IMR-90 (cell line): ENCODE data around the gene OPHN1. TPM values are rescaled to one million over a fixed set of nuclear protein-coding genes. Genes with fewer than 3 reads are reported as not detected.

Experiments used
- ATAC-seq: fragments of 200-7000 bp; cut with Tn5 transposase; 2 replicates; pipeline ENCODE4 v1.9.1; 2020; ENCODE audit warnings: low read depth, mild to moderate bottlenecking, moderate library complexity
- BruUV-seq: library from RNA; stranded (reverse); fragments of 400-500 nt; replicated peaks from 2 replicates; lab custom pipeline; 2021; lab: Mats Ljungman, UMichigan
- CTCF ChIA-PET: fragments of 300-600 bp; formaldehyde crosslinking; extraction: SDS; loops from one replicate; lab custom pipeline; 2021; ENCODE audit warnings: antibody characterized with exemption; lab: Yijun Ruan, JAX
- POLR2A ChIA-PET: fragments of 300-600 bp; sonication (Branson Sonifier 250); formaldehyde crosslinking; loops from one replicate; lab custom pipeline; 2022; ENCODE audit warnings: antibody characterized with exemption; ENCODE audit not compliant: unreplicated experiment; lab: Charles Lee
- DNase-seq: peaks from one replicate; pipeline ENCODE4 v3.0.0; 2013
- H2AFZ ChIP-seq: replicated peaks from 2 replicates; pipeline ENCODE3; 2013; ENCODE audit warnings: low read length, mild to moderate bottlenecking; ENCODE audit not compliant: poor library complexity
- H2AK5ac ChIP-seq: 2 replicates; pipeline ENCODE4 v1.6.1; 2013; ENCODE audit warnings: low read depth, low read length, inconsistent platforms
- H2AK9ac ChIP-seq: replicated peaks from 2 replicates; pipeline ENCODE3; 2013; ENCODE audit warnings: mild to moderate bottlenecking, low read depth, low read length, moderate library complexity; ENCODE audit not compliant: poor library complexity
- H2BK120ac ChIP-seq: 2 replicates; pipeline ENCODE4 v1.6.1; 2013; ENCODE audit warnings: low read depth, low read length, inconsistent platforms
- H2BK15ac ChIP-seq: 3 replicates; pipeline ENCODE4 v1.6.1; 2013; ENCODE audit warnings: low read depth, low read length, inconsistent platforms
- H2BK20ac ChIP-seq: 2 replicates; pipeline ENCODE4 v1.6.1; 2013; ENCODE audit warnings: low read depth, mild to moderate bottlenecking, inconsistent platforms, low read length, moderate library complexity
- H2BK5ac ChIP-seq: 2 replicates; pipeline ENCODE4 v1.6.1; 2013; ENCODE audit warnings: mild to moderate bottlenecking, low read depth, low read length, inconsistent platforms; ENCODE audit not compliant: poor library complexity, severe bottlenecking
- H3K14ac ChIP-seq: replicated peaks from 2 replicates; pipeline ENCODE4 v1.6.1; 2013; ENCODE audit warnings: low read depth, low read length, inconsistent platforms
- H3K18ac ChIP-seq: 2 replicates; pipeline ENCODE4 v1.6.1; 2013; ENCODE audit warnings: low read depth, low read length, control low read depth
- H3K23ac ChIP-seq: 2 replicates; pipeline ENCODE4 v1.6.1; 2013; ENCODE audit warnings: low read depth, low read length, inconsistent platforms
- H3K27ac ChIP-seq: 2 replicates; pipeline ENCODE4 v1.5.1; 2013; ENCODE audit warnings: mild to moderate bottlenecking, control low read depth, low read length; ENCODE audit not compliant: insufficient read depth
- H3K27me3 ChIP-seq: 2 replicates; pipeline ENCODE4 v1.6.1; 2013; ENCODE audit warnings: low read length; ENCODE audit not compliant: control insufficient read depth, insufficient read depth
- H3K36me3 ChIP-seq: 2 replicates; pipeline ENCODE4 v1.6.1; 2013; ENCODE audit warnings: low read length, mixed read lengths; ENCODE audit not compliant: control insufficient read depth, insufficient read depth
- H3K4ac ChIP-seq: 2 replicates; pipeline ENCODE4 v1.6.1; 2013; ENCODE audit warnings: low read depth, low read length, inconsistent platforms
- H3K4me1 ChIP-seq: 2 replicates; pipeline ENCODE4 v1.6.1; 2013; ENCODE audit warnings: low read length, mixed read lengths; ENCODE audit not compliant: control insufficient read depth, insufficient read depth
- H3K4me2 ChIP-seq: 2 replicates; pipeline ENCODE4 v1.6.1; 2013; ENCODE audit warnings: low read depth, mild to moderate bottlenecking, control low read depth, low read length, moderate library complexity
- H3K4me3 ChIP-seq: 2 replicates; pipeline ENCODE4 v1.5.1; 2013; ENCODE audit warnings: low read depth, mild to moderate bottlenecking, control low read depth, low read length, moderate library complexity; ENCODE audit not compliant: insufficient read depth
- H3K56ac ChIP-seq: 2 replicates; pipeline ENCODE4 v1.6.1; 2013; ENCODE audit warnings: low read length, inconsistent platforms; ENCODE audit not compliant: insufficient read depth; ENCODE audit errors: extremely low read depth
- H3K79me1 ChIP-seq, 2 experiments: 2 replicates each; pipeline ENCODE4 v1.6.1; 2013; ENCODE audit warnings: low read length in 2 of 2, inconsistent platforms in 1 of 2, low read depth in 1 of 2
- H3K9ac ChIP-seq: 2 replicates; pipeline ENCODE4 v1.6.1; 2013; ENCODE audit warnings: low read depth, low read length, control low read depth
- H3K9me1 ChIP-seq: 2 replicates; pipeline ENCODE4 v1.6.1; 2013; ENCODE audit warnings: low read length, inconsistent platforms; ENCODE audit not compliant: insufficient read depth
- H3K9me3 ChIP-seq: 2 replicates; pipeline ENCODE4 v1.6.1; 2013; ENCODE audit warnings: low read length; ENCODE audit not compliant: control insufficient read depth, insufficient read depth
- H4K20me1 ChIP-seq: 2 replicates; pipeline ENCODE4 v1.6.1; 2013; ENCODE audit warnings: low read length, inconsistent platforms; ENCODE audit not compliant: insufficient read depth
- H4K5ac ChIP-seq: 2 replicates; pipeline ENCODE4 v1.6.1; 2013; ENCODE audit warnings: mild to moderate bottlenecking, low read depth, low read length, control low read depth
- H4K8ac ChIP-seq, 2 experiments: 2 replicates each; pipeline ENCODE4 v1.6.1; 2013; ENCODE audit warnings: low read depth in 2 of 2, low read length in 2 of 2, control low read depth in 1 of 2, inconsistent platforms in 1 of 2
- H4K91ac ChIP-seq: 2 replicates; pipeline ENCODE4 v1.6.1; 2013; ENCODE audit warnings: low read depth, low read length, inconsistent platforms; ENCODE audit not compliant: insufficient read depth
- BHLHE40 ChIP-seq: fragments of 150-350 bp; IDR thresholded peaks from 2 replicates; pipeline ENCODE4 v1.6.1; 2016; ENCODE audit warnings: mild to moderate bottlenecking, low read depth, low read length
- CHD1 ChIP-seq: IDR thresholded peaks from 2 replicates; pipeline ENCODE4 v1.6.1; 2012; ENCODE audit warnings: low read depth, low read length, improper control_type of control experiment
- NFE2L2 ChIP-seq: fragments of 150-350 bp; IDR thresholded peaks from 2 replicates; pipeline ENCODE4 v1.6.1; 2016; ENCODE audit warnings: low read depth, mild to moderate bottlenecking, low read length
- POLR2A ChIP-seq: IDR thresholded peaks from 2 replicates; pipeline ENCODE4 v1.6.1; 2012; ENCODE audit warnings: mild to moderate bottlenecking, low read depth, low read length
- RAD21 ChIP-seq: IDR thresholded peaks from 2 replicates; pipeline ENCODE4 v1.6.1; 2012; ENCODE audit warnings: low read length, improper control_type of control experiment
- RCOR1 ChIP-seq: IDR thresholded peaks from 2 replicates; pipeline ENCODE4 v1.6.1; 2012; ENCODE audit warnings: mild to moderate bottlenecking, low read length, improper control_type of control experiment; ENCODE audit not compliant: insufficient replicate concordance
- RFX5 ChIP-seq: IDR thresholded peaks from 2 replicates; pipeline ENCODE4 v1.8.0; 2012; ENCODE audit warnings: low read depth, mild to moderate bottlenecking, low read length, moderate library complexity
- dilution Hi-C: fragments of 300-500 bp; cut with HindIII; formaldehyde crosslinking; loops from one replicate; pipeline ENCODE4 v1.14.3; 2018; ENCODE audit warnings: low sequenced_read_pairs; ENCODE audit not compliant: unreplicated experiment
- in situ Hi-C: fragments of 300-500 bp; cut with MboI; formaldehyde crosslinking; loops from 3 replicates; pipeline ENCODE4 v1.14.3; 2019; ENCODE audit warnings: low sequenced_read_pairs, inconsistent platforms, mixed read lengths
- intact Hi-C: fragments of 100-400 bp; cut with micrococcal nuclease; formaldehyde crosslinking; loops from 2 replicates; pipeline ENCODE4 v1.10.0; 2022
- polyA plus RNA-seq, 3 experiments: library from polyadenylated mRNA; depleted of rRNA; stranded (reverse); fragments of >200 nt; gene quantifications; 2 replicates each; pipeline ENCODE4 v1.2.3, GENCODE V29; 2012; ENCODE audit warnings: low replicate concordance in 1 of 3
- total RNA-seq: library from RNA; depleted of rRNA; stranded (reverse); fragments of >200 nt; gene quantifications from 2 replicates; pipeline ENCODE4 v1.2.3, GENCODE V29; 2012

Gene OPHN1
- total and polyA plus RNA-seq, 2 of the 4 experiments (the other 2 are of a cell fraction) = 4.0 to 13.1 TPM

GRCh38 chrX:68286980-68287379 lies 146.3 kb downstream of the OPHN1 start:
- ChIA-PET POLR2A (no interaction called here), CTCF (no interaction called here)
- TF ChIP-seq NFE2L2 (no peak), CHD1 (no peak), RFX5 (no peak), POLR2A (no peak), RAD21 (no peak), RCOR1 (no peak), BHLHE40 (no peak)
- H4K20me1 ChIP-seq = no peaks in the 10 kb centered on the region
- no peak for ATAC-seq
- no peak overlapping the region for H2AFZ ChIP-seq
- BruUV-seq = no TSS peak
- H3K23ac ChIP-seq = no peak overlapping the region
- H2BK20ac ChIP-seq = no peak overlapping the region
- no peak for DNase-seq
- dilution Hi-C loops (no loop called here), in situ Hi-C loops (no loop called here), intact Hi-C loops (no loop called here)
- H3K4ac ChIP-seq = no peak overlapping the region
- no peak overlapping the region for H4K8ac ChIP-seq
- no peak overlapping the region for H3K14ac ChIP-seq
- H3K9me3 ChIP-seq = no peaks in the 10 kb centered on the region
- no peaks in the 10 kb centered on the region for H3K79me1 ChIP-seq
- no peak overlapping the region for H3K4me2 ChIP-seq
- H4K5ac ChIP-seq = no peak overlapping the region
- H3K56ac ChIP-seq = no peak overlapping the region
- no peak overlapping the region for H4K91ac ChIP-seq
- no peaks in the 10 kb centered on the region for H3K36me3 ChIP-seq
- H3K27me3 ChIP-seq = no peaks in the 10 kb centered on the region
- H2BK15ac ChIP-seq = no peak overlapping the region
- no peaks in the 10 kb centered on the region for H3K9me1 ChIP-seq
- no peak overlapping the region for H2AK5ac ChIP-seq
- H3K18ac ChIP-seq = no peak overlapping the region
- H2AK9ac ChIP-seq = no peak overlapping the region
- H2BK120ac ChIP-seq = no peak overlapping the region
- H3K9ac ChIP-seq = no peak overlapping the region
- H2BK5ac ChIP-seq = no peak overlapping the region
- H3K4me3 ChIP-seq = no peak overlapping the region
- no peak overlapping the region for H3K27ac ChIP-seq
- no peaks in the 10 kb centered on the region for H3K4me1 ChIP-seq
